Colonic mucosa (tissue), 4 donors: ENCODE measurements around the gene IGLL5. TPM values are rescaled to one million over a fixed set of nuclear protein-coding genes. Genes with fewer than 3 reads are reported as not detected.

Source experiments
- DNase-seq: peaks from one replicate; pipeline ENCODE4 v3.0.0-alpha.2; 2020
- H3K27ac ChIP-seq: fragments of 200-600 bp; one replicate; pipeline ENCODE4 v1.8.0; 2021
- H3K27me3 ChIP-seq: fragments of 200-600 bp; one replicate; pipeline ENCODE4 v1.8.0; 2021
- H3K36me3 ChIP-seq: fragments of 200-600 bp; one replicate; pipeline ENCODE4 v1.8.0; 2021
- H3K4me1 ChIP-seq: fragments of 200-600 bp; one replicate; pipeline ENCODE4 v1.8.0; 2021; ENCODE audit warnings: mild to moderate bottlenecking
- H3K4me3 ChIP-seq: fragments of 200-600 bp; one replicate; pipeline ENCODE4 v1.8.0; 2021
- H3K9ac ChIP-seq, 2 donors: one replicate each; pipeline ENCODE4 v1.7.0; 2013; ENCODE audit warnings: control low read depth in 2 of 2, low read depth in 2 of 2, low read length in 2 of 2
- H3K9me3 ChIP-seq: fragments of 200-600 bp; one replicate; pipeline ENCODE4 v1.8.0; 2021
- CTCF ChIP-seq: fragments of 200-600 bp; IDR thresholded peaks from one replicate; pipeline ENCODE4 v1.8.0; 2022; ENCODE audit warnings: antibody characterized with exemption, mild to moderate bottlenecking
- intact Hi-C: fragments of 100-400 bp; cut with DNase I; formaldehyde crosslinking; loops from one replicate; pipeline ENCODE4 v1.14.1; 2022
- total RNA-seq, 2 donors: library from RNA; stranded (reverse); fragmentation: NEBNext Ultra II Directional in 1 of 2; extraction: Animal tissue kit (Norgen Biotek cat#: 25700) in 1 of 2; gene quantifications; one replicate each; pipeline ENCODE4 v1.2.1, GENCODE V29; 2021
- donor health status: healthy.
- donor health status: DM: no; HTN: no; CAD: no.
- donor health status: DM: no; HTN: no; CAD: no.

The IGLL5 gene
- total RNA-seq, 2 donors from 2014 or later, result 18.8 to 29.2 TPM

DNA sequence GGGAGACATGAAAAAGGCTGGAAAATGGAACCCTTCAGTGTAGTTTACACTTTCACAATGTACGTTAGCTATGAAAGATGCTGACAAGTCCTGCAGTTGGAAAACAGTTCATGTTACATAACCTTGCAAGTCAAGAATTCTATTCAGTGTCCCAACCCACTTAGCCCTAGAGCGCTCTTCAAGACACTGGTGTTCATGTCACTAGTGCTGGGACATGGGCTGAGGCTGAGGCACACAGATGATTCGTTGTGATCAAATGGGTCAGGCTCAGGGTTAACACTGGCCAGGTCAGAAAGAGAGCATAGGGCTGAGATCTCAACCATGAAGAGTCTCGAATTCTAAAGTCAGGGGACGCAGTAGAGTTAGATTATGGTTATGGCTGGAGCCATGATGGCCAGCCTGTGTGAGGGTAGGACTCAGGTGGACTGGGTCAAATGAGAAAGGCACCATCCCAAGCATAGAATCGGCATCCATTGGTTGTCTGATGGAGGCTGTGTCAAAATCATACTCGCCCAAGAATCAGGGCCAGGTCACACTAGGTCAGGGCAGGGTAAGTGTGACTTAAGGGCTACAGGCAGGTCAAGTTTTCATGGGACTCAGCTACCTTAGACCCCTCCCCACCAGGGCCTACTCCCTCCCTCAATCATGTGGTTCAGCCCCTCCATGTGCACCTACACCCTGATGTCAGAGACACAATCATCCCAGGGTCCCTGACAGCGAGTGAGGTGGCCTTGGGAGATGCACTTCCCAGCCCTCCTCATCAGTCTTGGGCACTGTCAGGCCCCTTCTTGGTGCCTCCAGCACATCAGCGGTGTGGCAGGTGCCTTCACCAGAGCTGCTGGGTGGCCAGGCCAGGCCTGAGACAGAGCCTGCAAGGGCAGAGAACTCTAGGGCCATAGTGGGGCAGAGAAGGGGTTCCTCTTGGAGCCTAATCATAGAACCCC lies 20.2 kb downstream of the IGLL5 start:
- DNase-seq, result no peak
- intact Hi-C loops, result no loop called here
- H3K36me3 ChIP-seq, result no peaks in the 10 kb centered on the region
- H3K27me3 ChIP-seq, result no peaks in the 10 kb centered on the region
- H3K4me1 ChIP-seq, result no peaks in the 10 kb centered on the region
- no peaks in the 10 kb centered on the region for H3K9me3 ChIP-seq
- H3K9ac ChIP-seq, result no peak overlapping the region
- H3K4me3 ChIP-seq, result no peak overlapping the region
- TF ChIP-seq CTCF, result no peak
- no peak overlapping the region for H3K27ac ChIP-seq

GRCh38 chr22:22908495-22908861 lies 20.9 kb downstream of the IGLL5 start:
- Histone ChIP-seq H3K4me1 (no peaks in the 10 kb centered on the region), H3K27ac (no peak overlapping the region), H3K36me3 (no peaks in the 10 kb centered on the region), H3K9ac (no peak overlapping the region), H3K4me3 (no peak overlapping the region), H3K9me3 (no peaks in the 10 kb centered on the region), H3K27me3 (no peaks in the 10 kb centered on the region)
- TF ChIP-seq CTCF, result no peak
- DNase-seq, result no peak
- intact Hi-C loops, result no loop called here

DNA sequence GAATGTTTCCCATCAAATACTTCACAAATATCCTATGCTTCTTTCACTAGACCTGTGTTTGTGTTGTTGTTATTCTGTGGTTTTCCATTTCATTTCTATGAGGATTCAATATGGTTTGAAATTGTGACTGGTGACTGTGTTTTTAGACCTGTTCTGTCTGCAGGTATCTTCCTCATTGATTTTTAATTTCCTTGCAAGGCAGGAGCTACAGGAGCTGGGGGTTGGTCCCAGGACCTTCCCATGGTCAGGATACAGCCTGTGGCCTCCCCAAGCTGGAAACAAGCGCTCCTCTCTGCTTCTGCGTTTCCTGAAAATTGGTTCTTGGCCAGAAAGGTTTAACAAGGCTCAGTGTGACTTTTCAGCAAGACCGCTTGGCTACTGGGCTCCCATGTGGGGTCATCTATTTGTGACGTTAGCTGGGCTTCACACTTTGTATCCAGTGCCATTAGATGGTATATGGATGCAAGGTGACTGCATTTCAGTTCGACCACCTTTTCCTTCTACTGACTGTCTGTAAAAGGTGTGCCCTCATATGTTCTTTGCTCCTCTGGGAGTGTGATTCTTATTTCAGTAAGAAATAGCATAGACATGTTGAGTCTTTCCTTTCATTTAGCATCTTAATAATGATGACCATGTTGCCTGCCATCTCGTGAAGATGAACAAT lies 21.5 kb downstream of the IGLL5 start:
- no peaks in the 10 kb centered on the region for H3K9me3 ChIP-seq
- H3K4me1 ChIP-seq, result no peaks in the 10 kb centered on the region
- no peak for TF ChIP-seq CTCF
- no peak overlapping the region for H3K27ac ChIP-seq
- H3K4me3 ChIP-seq, result no peak overlapping the region
- DNase-seq, result no peak
- H3K9ac ChIP-seq, result no peak overlapping the region
- H3K36me3 ChIP-seq, result no peaks in the 10 kb centered on the region
- intact Hi-C loops, result no loop called here
- no peaks in the 10 kb centered on the region for H3K27me3 ChIP-seq

DNA sequence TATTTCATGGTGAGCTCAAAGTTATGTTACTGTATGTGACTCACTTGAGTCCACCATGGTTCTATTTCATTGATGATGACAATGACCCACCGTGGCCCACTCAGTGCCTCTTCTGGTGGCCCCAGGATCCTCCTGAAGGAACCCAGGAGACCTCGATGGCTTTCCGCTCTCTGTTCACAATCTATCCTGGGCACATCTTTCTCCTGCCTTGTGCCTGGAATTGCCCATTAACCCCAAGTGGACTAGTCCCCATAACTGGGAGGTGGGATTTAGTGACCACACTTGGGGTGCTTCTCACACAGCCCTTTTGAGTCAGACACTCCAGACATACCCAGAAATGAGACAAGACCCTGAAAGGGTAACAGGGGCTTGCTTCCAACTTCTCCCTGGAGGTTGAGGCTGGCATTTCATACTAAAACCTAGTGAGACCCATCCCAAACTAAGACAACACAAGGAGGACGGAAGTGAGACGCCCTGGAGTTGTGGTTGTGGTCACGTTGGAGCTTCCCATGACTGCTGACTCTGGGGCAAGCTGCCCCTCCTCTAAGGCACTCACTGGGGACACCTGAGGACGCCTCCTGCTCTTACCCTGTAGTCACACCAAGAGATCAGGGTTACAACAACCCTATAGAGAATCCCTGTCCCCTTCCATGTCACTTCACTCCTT lies 22.1 kb downstream of the IGLL5 start:
- no peak for DNase-seq
- TF ChIP-seq CTCF, result no peak

More for the DNA sequence above, 22.1 kb downstream of the IGLL5 start:
- Histone ChIP-seq H3K36me3 (no peaks in the 10 kb centered on the region), H3K9me3 (no peaks in the 10 kb centered on the region), H3K27me3 (no peaks in the 10 kb centered on the region), H3K27ac (no peak overlapping the region), H3K4me1 (no peaks in the 10 kb centered on the region), H3K9ac (no peak overlapping the region), H3K4me3 (no peak overlapping the region)
- intact Hi-C loops, result no loop called here
